Right atrium auricular region (tissue), 2 donors: Measurements from ENCODE around the gene BABAM2. TPM values are rescaled to one million over a fixed set of nuclear protein-coding genes. Genes with fewer than 3 reads are reported as not detected.

Source experiments
- DNase-seq: peaks from one replicate; pipeline ENCODE4 v3.0.0-alpha.2; 2019; ENCODE audit warnings: low spot score
- H3K27ac ChIP-seq, 2 donors: fragments of 200-600 bp; sonication (generic); 1 replicate in 1 of 2; 2 replicates in 1 of 2; pipeline ENCODE4 v1.5.1; 2016 to 2019
- H3K27me3 ChIP-seq, 2 donors: fragments of 200-600 bp; sonication (generic); one replicate each; pipeline versions ENCODE4 v1.5.1 to v1.6.0; 2017 to 2019
- H3K36me3 ChIP-seq: fragments of 200-600 bp; sonication (generic); one replicate; pipeline ENCODE4 v1.5.1; 2016
- H3K4me1 ChIP-seq, 2 donors: fragments of 200-600 bp; sonication (generic); one replicate each; pipeline versions ENCODE4 v1.5.1 to v1.6.0; 2017 to 2019
- H3K4me3 ChIP-seq, 2 donors: fragments of 200-600 bp; sonication (generic); 1 replicate in 1 of 2; 2 replicates in 1 of 2; pipeline ENCODE4 v1.5.1; 2017 to 2019; ENCODE audit warnings: mild to moderate bottlenecking in 1 of 2, moderate library complexity in 1 of 2
- H3K9me3 ChIP-seq, 2 donors: fragments of 200-600 bp; sonication (generic); one replicate each; pipeline ENCODE4 v1.5.1; 2019
- CTCF ChIP-seq, 2 donors: fragments of 200-600 bp; sonication (generic); IDR thresholded peaks; one replicate each; pipeline ENCODE4 v1.5.1; 2019; ENCODE audit warnings: antibody characterized with exemption in 2 of 2
- total RNA-seq, 2 donors: library from RNA; depleted of rRNA; stranded (reverse); fragments of >200 nt; gene quantifications; one replicate each; pipeline ENCODE4 v1.1.0, GENCODE V29; 2016

Gene BABAM2
- total RNA-seq, 2 donors from 2014 or later = 58.8 to 60.6 TPM

GRCh38 chr2:27960237-27960912, 69.8 kb downstream of the BABAM2 start:
- TF ChIP-seq CTCF (IDR thresholded peaks at IDR 0.05) = no peak
- Histone ChIP-seq H3K9me3 (no peaks in the 10 kb centered on the region), H3K36me3 (no peaks in the 10 kb centered on the region), H3K27ac (no peak overlapping the region), H3K4me3 (no peak overlapping the region), H3K4me1 (peaks cover 0 to 44% of the 10 kb centered on the region in 2 donors), H3K27me3 (no peaks in the 10 kb centered on the region)
- no peak for DNase-seq

GRCh38 chr2:27962006-27962405, 71.5 kb downstream of the BABAM2 start:
- no peak for TF ChIP-seq CTCF (IDR thresholded peaks at IDR 0.05)
- peaks cover 0 to 44% of the 10 kb centered on the region in 2 donors for H3K4me1 ChIP-seq
- H3K4me3 ChIP-seq = no peak overlapping the region

GRCh38 chr2:27963472-27963871, 72.9 kb downstream of the BABAM2 start:
- no peak for TF ChIP-seq CTCF (IDR thresholded peaks at IDR 0.05)
- DNase-seq = no peak
- no peaks in the 10 kb centered on the region for H3K27me3 ChIP-seq
- no peaks in the 10 kb centered on the region for H3K9me3 ChIP-seq
- peaks cover 0 to 41% of the 10 kb centered on the region in 2 donors for H3K4me1 ChIP-seq
- no peak overlapping the region for H3K27ac ChIP-seq
- no peak overlapping the region for H3K4me3 ChIP-seq
- H3K36me3 ChIP-seq = no peaks in the 10 kb centered on the region

More at GRCh38 chr2:27962006-27962405, 71.5 kb downstream of the BABAM2 start:
- DNase-seq = no peak
- no peaks in the 10 kb centered on the region for H3K9me3 ChIP-seq
- no peaks in the 10 kb centered on the region for H3K27me3 ChIP-seq
- H3K36me3 ChIP-seq = no peaks in the 10 kb centered on the region
- H3K27ac ChIP-seq = no peak overlapping the region

GRCh38 chr2:27964067-27964466, 73.5 kb downstream of the BABAM2 start:
- Histone ChIP-seq H3K27me3 (no peaks in the 10 kb centered on the region), H3K27ac (no peak overlapping the region), H3K9me3 (no peaks in the 10 kb centered on the region), H3K36me3 (no peaks in the 10 kb centered on the region), H3K4me3 (no peak overlapping the region), H3K4me1 (peaks cover 0 to 36% of the 10 kb centered on the region in 2 donors)
- DNase-seq = no peak
- no peak for TF ChIP-seq CTCF (IDR thresholded peaks at IDR 0.05)

- no peaks in the 10 kb centered on the region for H3K36me3 ChIP-seq
- peaks cover 0 to 18% of the 10 kb centered on the region in 2 donors for H3K4me1 ChIP-seq
- no peaks in the 10 kb centered on the region for H3K27me3 ChIP-seq
- H3K9me3 ChIP-seq = no peaks in the 10 kb centered on the region
- DNase-seq = no peak
- H3K4me3 ChIP-seq = no peak overlapping the region
- no peak for TF ChIP-seq CTCF (IDR thresholded peaks at IDR 0.05)
- no peak overlapping the region for H3K27ac ChIP-seq
Observed at GRCh38 chr2:27965841-27966240, 75.3 kb downstream of the BABAM2 start.

GRCh38 chr2:27966466-27966865, 75.9 kb downstream of the BABAM2 start:
- no peaks in the 10 kb centered on the region for H3K27me3 ChIP-seq
- no peaks in the 10 kb centered on the region for H3K36me3 ChIP-seq
- TF ChIP-seq CTCF (IDR thresholded peaks at IDR 0.05) = no peak
- peaks cover 0 to 17% of the 10 kb centered on the region in 2 donors for H3K4me1 ChIP-seq
- no peaks in the 10 kb centered on the region for H3K9me3 ChIP-seq
- H3K27ac ChIP-seq = no peak overlapping the region
- no peak overlapping the region for H3K4me3 ChIP-seq
- DNase-seq = no peak
